ENCODE results near the gene NCAPG2. TPM values are rescaled to one million over a fixed set of nuclear protein-coding genes. Genes with fewer than 3 reads are reported as not detected.

NCAPG2 gene
- polyA plus RNA-seq, 1 experiment = 14.8 TPM

GRCh38 chr7:158740657-158741293, 36.2 kb upstream of the NCAPG2 start:
- Histone ChIP-seq H3K4me3 (ENCODE audit: low read depth, low read length) (no peak overlapping the region; the same call in 1 of the 2 replicates), H3K9me3 (ENCODE audit: control insufficient read depth, insufficient read depth, low read length) (no peaks in the 10 kb centered on the region; the same call in 1 of the 2 replicates), H3K27ac (ENCODE audit: low read depth, low read length) (peak overlapping the region; percentile 95), H3K27me3 (ENCODE audit: control insufficient read depth, insufficient read depth, low read length) (no peaks in the 10 kb centered on the region)
- CTCF ChIA-PET = interaction anchor here (1.1 to 1.8 kb wide), 4 partner anchors 13 to 236 kb away, joined by 4 to 14 read pairs (median 6); no protein-coding TSS in a partner anchor
- DNase-seq (ENCODE audit: low read depth, low spot score) = peak; percentile 81
- peak; percentile 29 for TF ChIP-seq CTCF (IDR thresholded peaks at IDR 0.05; ENCODE audit: low read depth, low read length)
- POLR2A ChIA-PET = interaction anchor here (1.0 to 2.7 kb wide), 5 partner anchors 9 to 89 kb away, joined by 3 to 16 read pairs (median 5); partner anchors contain the start of genes ESYT2 and NCAPG2

GRCh38 chr7:158740013-158740656, 35.5 kb upstream of the NCAPG2 start:
- peak; percentile 68 for DNase-seq (ENCODE audit: low read depth, low spot score)
- H3K4me3 ChIP-seq (ENCODE audit: low read depth, low read length) = peak overlapping the region; percentile 7
- no peak for TF ChIP-seq CTCF (IDR thresholded peaks at IDR 0.05; ENCODE audit: low read depth, low read length)
- peak overlapping the region; percentile 95 for H3K27ac ChIP-seq (ENCODE audit: low read depth, low read length)
- CTCF ChIA-PET = interaction anchor here (1.1 to 1.8 kb wide), 4 partner anchors 13 to 237 kb away, joined by 4 to 14 read pairs (median 6); no protein-coding TSS in a partner anchor
- POLR2A ChIA-PET = interaction anchor here (0.5 to 2.7 kb wide), 10 partner anchors 8 to 115 kb away, joined by 3 to 16 read pairs (median 4); partner anchors contain the start of genes ESYT2 and NCAPG2
- no peaks in the 10 kb centered on the region; the same call in 1 of the 2 replicates for H3K9me3 ChIP-seq (ENCODE audit: control insufficient read depth, insufficient read depth, low read length)
- no peaks in the 10 kb centered on the region for H3K27me3 ChIP-seq (ENCODE audit: control insufficient read depth, insufficient read depth, low read length)

GRCh38 chr7:158738841-158739240, 34.2 kb upstream of the NCAPG2 start:
- Histone ChIP-seq H3K4me3 (ENCODE audit: low read depth, low read length) (no peak overlapping the region), H3K27ac (ENCODE audit: low read depth, low read length) (no peak overlapping the region), H3K27me3 (ENCODE audit: control insufficient read depth, insufficient read depth, low read length) (no peaks in the 10 kb centered on the region), H3K9me3 (ENCODE audit: control insufficient read depth, insufficient read depth, low read length) (no peaks in the 10 kb centered on the region; the same call in 1 of the 2 replicates)
- POLR2A ChIA-PET = no interaction called here
- no peak for DNase-seq (ENCODE audit: low read depth, low spot score)
- no peak for TF ChIP-seq CTCF (IDR thresholded peaks at IDR 0.05; ENCODE audit: low read depth, low read length)
- CTCF ChIA-PET = no interaction called here

GRCh38 chr7:158737064-158737695, 32.6 kb upstream of the NCAPG2 start:
- H3K9me3 ChIP-seq (ENCODE audit: control insufficient read depth, insufficient read depth, low read length) = no peaks in the 10 kb centered on the region
- H3K4me3 ChIP-seq (ENCODE audit: low read depth, low read length) = no peak overlapping the region
- CTCF ChIA-PET = interaction anchor here (0.6 kb wide), 1 partner anchor 23 kb away, joined by 3 read pairs; no protein-coding TSS in a partner anchor
- POLR2A ChIA-PET = no interaction called here
- no peaks in the 10 kb centered on the region for H3K27me3 ChIP-seq (ENCODE audit: control insufficient read depth, insufficient read depth, low read length)
- no peak overlapping the region for H3K27ac ChIP-seq (ENCODE audit: low read depth, low read length)
- no peak for DNase-seq (ENCODE audit: low read depth, low spot score)
- no peak for TF ChIP-seq CTCF (IDR thresholded peaks at IDR 0.05; ENCODE audit: low read depth, low read length)

Measured in AG04450 (cell line).